ENCODE data around the gene CCM2L.

DNA sequence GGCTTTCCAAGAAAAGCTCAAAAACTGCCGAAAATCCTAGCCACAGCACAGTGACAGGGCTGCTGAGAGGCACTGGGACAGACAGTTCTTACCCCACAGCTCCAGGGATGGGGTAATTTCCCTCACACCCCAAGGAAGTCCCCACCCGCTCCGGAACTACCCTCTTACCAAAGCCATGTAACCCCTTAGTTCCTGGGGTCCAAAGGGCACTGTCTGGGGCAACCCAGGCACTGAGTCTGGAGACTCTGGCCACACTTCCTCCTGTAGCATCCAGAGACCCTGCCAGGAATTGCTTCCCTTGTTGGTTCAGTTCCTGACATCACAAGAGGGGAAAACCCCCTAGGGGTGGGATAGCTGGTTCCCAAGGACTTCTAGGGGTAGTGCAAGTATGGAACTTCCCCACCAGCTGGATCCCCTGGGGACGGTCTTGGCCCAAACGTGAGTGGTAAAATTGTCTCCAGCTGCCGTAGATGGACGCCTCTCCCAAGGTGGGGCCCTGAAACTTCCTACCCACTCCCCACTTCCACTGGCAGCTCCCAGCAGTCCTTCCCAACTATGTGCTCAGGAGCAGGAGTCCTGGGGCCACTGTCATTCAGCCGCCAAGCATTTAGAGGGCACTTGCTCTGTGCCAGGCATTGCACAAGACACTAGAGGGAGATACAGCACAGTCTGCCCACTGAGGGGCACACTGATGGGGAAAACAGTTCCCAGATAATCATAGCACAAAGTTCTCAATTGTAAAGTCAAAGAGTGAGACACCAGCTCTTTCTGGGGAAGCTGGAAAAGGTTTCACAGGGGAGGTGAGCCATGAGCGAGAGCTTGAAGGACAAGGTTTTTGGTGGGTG, 24.6 kb downstream of the CCM2L start:
- no peak for TF ChIP-seq POLR2A (IDR thresholded peaks at IDR 0.05)
- TF ChIP-seq, protein P1, sequence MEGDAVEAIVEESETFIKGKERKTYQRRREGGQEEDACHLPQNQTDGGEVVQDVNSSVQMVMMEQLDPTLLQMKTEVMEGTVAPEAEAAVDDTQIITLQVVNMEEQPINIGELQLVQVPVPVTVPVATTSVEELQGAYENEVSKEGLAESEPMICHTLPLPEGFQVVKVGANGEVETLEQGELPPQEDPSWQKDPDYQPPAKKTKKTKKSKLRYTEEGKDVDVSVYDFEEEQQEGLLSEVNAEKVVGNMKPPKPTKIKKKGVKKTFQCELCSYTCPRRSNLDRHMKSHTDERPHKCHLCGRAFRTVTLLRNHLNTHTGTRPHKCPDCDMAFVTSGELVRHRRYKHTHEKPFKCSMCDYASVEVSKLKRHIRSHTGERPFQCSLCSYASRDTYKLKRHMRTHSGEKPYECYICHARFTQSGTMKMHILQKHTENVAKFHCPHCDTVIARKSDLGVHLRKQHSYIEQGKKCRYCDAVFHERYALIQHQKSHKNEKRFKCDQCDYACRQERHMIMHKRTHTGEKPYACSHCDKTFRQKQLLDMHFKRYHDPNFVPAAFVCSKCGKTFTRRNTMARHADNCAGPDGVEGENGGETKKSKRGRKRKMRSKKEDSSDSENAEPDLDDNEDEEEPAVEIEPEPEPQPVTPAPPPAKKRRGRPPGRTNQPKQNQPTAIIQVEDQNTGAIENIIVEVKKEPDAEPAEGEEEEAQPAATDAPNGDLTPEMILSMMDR (IDR thresholded peaks at IDR 0.05): no peak
